Lower leg skin (tissue), 3 donors: ENCODE results near the gene BICRA.

Experiments used
- POLR2A ChIP-seq, 2 donors: fragments of 450-650 bp; IDR thresholded peaks; one replicate each; pipeline ENCODE4 v1.6.1; 2016 to 2017; ENCODE audit warnings: antibody characterized with exemption in 2 of 2, mild to moderate bottlenecking in 1 of 2, moderate library complexity in 1 of 2
- TF ChIP-seq, protein P1 (sequence below), 3 donors: fragments of 450-650 bp; IDR thresholded peaks; one replicate each; pipeline ENCODE4 v1.5.1; 2016; ENCODE audit warnings: antibody characterized with exemption in 3 of 3, mild to moderate bottlenecking in 3 of 3, moderate library complexity in 2 of 3

DNA sequence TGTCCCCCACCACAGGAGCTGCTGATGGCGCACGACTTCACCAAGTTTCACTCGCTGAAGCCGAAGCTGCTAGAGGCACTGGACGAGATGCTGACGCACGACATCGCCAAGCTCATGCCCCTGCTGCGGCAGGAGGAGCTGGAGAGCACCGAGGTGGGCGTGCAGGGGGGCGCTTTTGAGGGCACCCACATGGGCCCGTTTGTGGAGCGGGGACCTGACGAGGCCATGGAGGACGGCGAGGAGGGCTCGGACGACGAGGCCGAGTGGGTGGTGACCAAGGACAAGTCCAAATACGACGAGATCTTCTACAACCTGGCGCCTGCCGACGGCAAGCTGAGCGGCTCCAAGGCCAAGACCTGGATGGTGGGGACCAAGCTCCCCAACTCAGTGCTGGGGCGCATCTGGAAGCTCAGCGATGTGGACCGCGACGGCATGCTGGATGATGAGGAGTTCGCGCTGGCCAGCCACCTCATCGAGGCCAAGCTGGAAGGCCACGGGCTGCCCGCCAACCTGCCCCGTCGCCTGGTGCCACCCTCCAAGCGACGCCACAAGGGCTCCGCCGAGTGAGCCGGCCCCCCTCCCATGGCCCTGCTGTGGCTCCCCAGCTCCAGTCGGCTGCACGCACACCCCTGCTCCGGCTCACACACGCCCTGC lies 132.1 kb downstream of the BICRA start:
- TF ChIP-seq POLR2A (IDR thresholded peaks at IDR 0.05): no peak
- TF ChIP-seq, protein P1, sequence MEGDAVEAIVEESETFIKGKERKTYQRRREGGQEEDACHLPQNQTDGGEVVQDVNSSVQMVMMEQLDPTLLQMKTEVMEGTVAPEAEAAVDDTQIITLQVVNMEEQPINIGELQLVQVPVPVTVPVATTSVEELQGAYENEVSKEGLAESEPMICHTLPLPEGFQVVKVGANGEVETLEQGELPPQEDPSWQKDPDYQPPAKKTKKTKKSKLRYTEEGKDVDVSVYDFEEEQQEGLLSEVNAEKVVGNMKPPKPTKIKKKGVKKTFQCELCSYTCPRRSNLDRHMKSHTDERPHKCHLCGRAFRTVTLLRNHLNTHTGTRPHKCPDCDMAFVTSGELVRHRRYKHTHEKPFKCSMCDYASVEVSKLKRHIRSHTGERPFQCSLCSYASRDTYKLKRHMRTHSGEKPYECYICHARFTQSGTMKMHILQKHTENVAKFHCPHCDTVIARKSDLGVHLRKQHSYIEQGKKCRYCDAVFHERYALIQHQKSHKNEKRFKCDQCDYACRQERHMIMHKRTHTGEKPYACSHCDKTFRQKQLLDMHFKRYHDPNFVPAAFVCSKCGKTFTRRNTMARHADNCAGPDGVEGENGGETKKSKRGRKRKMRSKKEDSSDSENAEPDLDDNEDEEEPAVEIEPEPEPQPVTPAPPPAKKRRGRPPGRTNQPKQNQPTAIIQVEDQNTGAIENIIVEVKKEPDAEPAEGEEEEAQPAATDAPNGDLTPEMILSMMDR (IDR thresholded peaks at IDR 0.05): no peak
